CD14-positive monocyte (primary cell): ENCODE results near the gene KDM7A. TPM values are rescaled to one million over a fixed set of nuclear protein-coding genes. Genes with fewer than 3 reads are reported as not detected.

Experiments
- DNase-seq, 3 donors: peaks; one replicate each; pipeline ENCODE4 v3.0.0-alpha.2; 2011 to 2022
- H2AFZ ChIP-seq: 2 replicates; pipeline ENCODE4 v1.6.0; 2012; ENCODE audit warnings: mild to moderate bottlenecking, low read depth, low read length, inconsistent platforms; ENCODE audit not compliant: insufficient read depth, poor library complexity, severe bottlenecking
- H3K27ac ChIP-seq, 2 donors: 1 replicate in 1 of 2; 2 replicates in 1 of 2; pipeline ENCODE4 v1.5.1; 2012 to 2013; ENCODE audit warnings: low read length in 2 of 2, control low read depth in 1 of 2, inconsistent platforms in 1 of 2, low read depth in 1 of 2, mild to moderate bottlenecking in 1 of 2
- H3K27me3 ChIP-seq, 2 donors: one replicate each; pipeline versions ENCODE4 v1.6.0 to v1.6.1; 2011 to 2013; ENCODE audit warnings: low read length in 2 of 2; ENCODE audit not compliant: control insufficient read depth in 2 of 2, insufficient read depth in 2 of 2
- H3K36me3 ChIP-seq, 2 donors: replicated peaks in 1 of 2; 1 replicate in 1 of 2; 2 replicates in 1 of 2; pipeline versions ENCODE4 v1.5.1 to v1.6.1; 2012 to 2013; ENCODE audit warnings: low read length in 2 of 2, control low read depth in 1 of 2, inconsistent platforms in 1 of 2, mild to moderate bottlenecking in 1 of 2; ENCODE audit not compliant: insufficient read depth in 2 of 2, control insufficient read depth in 1 of 2
- H3K4me1 ChIP-seq, 2 donors: 1 replicate in 1 of 2; 2 replicates in 1 of 2; pipeline versions ENCODE4 v1.5.1 to v1.6.1; 2012 to 2013; ENCODE audit warnings: low read length in 2 of 2, control low read depth in 1 of 2, inconsistent platforms in 1 of 2, mild to moderate bottlenecking in 1 of 2, moderate library complexity in 1 of 2; ENCODE audit not compliant: insufficient read depth in 2 of 2, control insufficient read depth in 1 of 2
- H3K4me2 ChIP-seq: replicated peaks from 2 replicates; pipeline ENCODE3; 2012; ENCODE audit warnings: low read length, moderate library complexity, mild to moderate bottlenecking; ENCODE audit not compliant: poor library complexity, severe bottlenecking; ENCODE audit errors: extremely low read depth
- H3K4me3 ChIP-seq, 3 experiments: fragments of 200-600 bp in 1 of 3; sonication (generic) in 1 of 3; replicated peaks in 1 of 3; 1 replicate in 2 of 3; 2 replicates in 1 of 3; pipeline ENCODE4 v1.5.1; 2011 to 2013; ENCODE audit warnings: low read length in 3 of 3, mild to moderate bottlenecking in 3 of 3, control low read depth in 2 of 3, low read depth in 2 of 3, inconsistent platforms in 1 of 3, moderate library complexity in 1 of 3
- H3K79me2 ChIP-seq: 2 replicates; pipeline ENCODE4 v1.6.0; 2012; ENCODE audit warnings: mild to moderate bottlenecking, control low read depth, inconsistent platforms, low read length, moderate library complexity; ENCODE audit not compliant: insufficient read depth
- H3K9ac ChIP-seq: 2 replicates; pipeline ENCODE4 v1.6.0; 2017; ENCODE audit warnings: low read length, mild to moderate bottlenecking; ENCODE audit not compliant: insufficient read depth, poor library complexity, severe bottlenecking
- H3K9me3 ChIP-seq, 2 donors: replicated peaks in 1 of 2; 1 replicate in 1 of 2; 2 replicates in 1 of 2; pipeline versions ENCODE4 v1.5.1 to v1.6.1; 2012 to 2013; ENCODE audit warnings: low read length in 2 of 2, control low read depth in 1 of 2; ENCODE audit not compliant: control insufficient read depth in 1 of 2, insufficient read depth in 1 of 2
- H4K20me1 ChIP-seq: 2 replicates; pipeline ENCODE4 v1.6.0; 2012; ENCODE audit warnings: mild to moderate bottlenecking, low read length, control low read depth, moderate library complexity; ENCODE audit not compliant: insufficient read depth
- H3K27ac Mint-ChIP-seq, 7 donors: one replicate each; pipeline ENCODE4 v1.8.0; 2020; ENCODE audit warnings: mild to moderate bottlenecking in 7 of 7, mixed read lengths in 7 of 7, moderate library complexity in 6 of 7, inconsistent platforms in 2 of 7
- H3K27me3 Mint-ChIP-seq, 3 donors: one replicate each; pipeline ENCODE4 v1.8.0; 2021 to 2022; ENCODE audit warnings: low read depth in 3 of 3, mild to moderate bottlenecking in 3 of 3, mixed read lengths in 3 of 3, moderate library complexity in 3 of 3, inconsistent platforms in 1 of 3
- H3K36me3 Mint-ChIP-seq, 2 donors: one replicate each; pipeline ENCODE4 v1.8.0; 2020; ENCODE audit warnings: mixed read lengths in 2 of 2, inconsistent platforms in 1 of 2, mild to moderate bottlenecking in 1 of 2
- H3K4me1 Mint-ChIP-seq: one replicate; pipeline ENCODE4 v1.8.0; 2020; ENCODE audit warnings: mild to moderate bottlenecking, mixed read lengths
- H3K4me3 Mint-ChIP-seq, 2 donors: one replicate each; pipeline ENCODE4 v1.8.0; 2020; ENCODE audit warnings: mild to moderate bottlenecking in 2 of 2, mixed read lengths in 2 of 2, moderate library complexity in 1 of 2
- H3K9me3 Mint-ChIP-seq, 7 donors: one replicate each; pipeline ENCODE4 v1.8.0; 2020 to 2022; ENCODE audit warnings: mixed read lengths in 7 of 7, mild to moderate bottlenecking in 6 of 7, moderate library complexity in 6 of 7, inconsistent platforms in 2 of 7
- WGBS: methylation state at CpG from one replicate; pipeline ENCODE4 v1.1.5; 2013; ENCODE audit warnings: missing lambda C conversion rate; ENCODE audit not compliant: insufficient coverage; 5-methylcytosine and 5-hydroxymethylcytosine counted together
- intact Hi-C, 2 donors: fragments of 100-400 bp; cut with micrococcal nuclease; formaldehyde crosslinking; loops; one replicate each; pipeline versions ENCODE4 v1.15.0 to v1.15.1; 2023
- polyA plus RNA-seq, 3 donors: library from polyadenylated mRNA; depleted of rRNA in 1 of 3; unstranded in 2 of 3; stranded (reverse) in 1 of 3; fragments of 300-500 nt in 2 of 3; fragments of >200 nt in 1 of 3; fragmentation: Illumina TruSeq in 2 of 3; gene quantifications; 1 replicate in 2 of 3; 2 replicates in 1 of 3; pipeline ENCODE4 v1.2.3, GENCODE V29; 2012 to 2021
- TF ChIP-seq, protein P1 (sequence below): fragments of 200-600 bp; IDR thresholded peaks from one replicate; pipeline ENCODE4 v1.8.0; 2022; ENCODE audit warnings: antibody characterized with exemption, mild to moderate bottlenecking

KDM7A gene
- polyA plus RNA-seq, 3 donors: 4.9 to 37.9 (median 7.9) TPM

DNA sequence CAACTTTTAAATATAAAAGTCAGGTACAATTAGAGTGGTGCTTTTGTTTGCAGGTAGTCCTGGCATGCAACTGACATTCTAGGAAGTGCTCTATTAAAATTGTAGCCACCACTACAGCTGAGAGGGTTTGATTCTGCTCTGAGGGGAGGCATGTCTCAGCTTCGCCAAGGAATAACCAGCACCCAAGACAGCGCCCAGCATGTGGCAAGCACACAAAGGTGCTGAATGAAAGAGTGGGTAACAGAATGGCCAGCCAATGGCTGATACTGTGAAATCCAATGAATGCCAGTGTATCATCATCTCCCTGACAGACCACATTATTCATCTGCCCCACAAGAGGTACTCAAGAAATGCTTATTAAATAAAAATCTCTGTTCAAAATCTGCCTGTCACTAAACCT is 121.0 kb downstream of the KDM7A start:
- Mint-ChIP-seq H3K4me3 (no peak overlapping the region), H3K27me3 (peaks cover 0 to 3% (median 1%) of the 10 kb centered on the region in 3 donors), H3K9me3 (peaks cover 0 to 8% (median 0%) of the 10 kb centered on the region in 7 donors), H3K36me3 (peaks cover 64 to 74% of the 10 kb centered on the region in 2 donors), H3K4me1 (peaks cover 55% of the 10 kb centered on the region), H3K27ac (no peak overlapping the region)
- intact Hi-C loops: no loop called here
- DNase-seq: no peak
- TF ChIP-seq, protein P1, sequence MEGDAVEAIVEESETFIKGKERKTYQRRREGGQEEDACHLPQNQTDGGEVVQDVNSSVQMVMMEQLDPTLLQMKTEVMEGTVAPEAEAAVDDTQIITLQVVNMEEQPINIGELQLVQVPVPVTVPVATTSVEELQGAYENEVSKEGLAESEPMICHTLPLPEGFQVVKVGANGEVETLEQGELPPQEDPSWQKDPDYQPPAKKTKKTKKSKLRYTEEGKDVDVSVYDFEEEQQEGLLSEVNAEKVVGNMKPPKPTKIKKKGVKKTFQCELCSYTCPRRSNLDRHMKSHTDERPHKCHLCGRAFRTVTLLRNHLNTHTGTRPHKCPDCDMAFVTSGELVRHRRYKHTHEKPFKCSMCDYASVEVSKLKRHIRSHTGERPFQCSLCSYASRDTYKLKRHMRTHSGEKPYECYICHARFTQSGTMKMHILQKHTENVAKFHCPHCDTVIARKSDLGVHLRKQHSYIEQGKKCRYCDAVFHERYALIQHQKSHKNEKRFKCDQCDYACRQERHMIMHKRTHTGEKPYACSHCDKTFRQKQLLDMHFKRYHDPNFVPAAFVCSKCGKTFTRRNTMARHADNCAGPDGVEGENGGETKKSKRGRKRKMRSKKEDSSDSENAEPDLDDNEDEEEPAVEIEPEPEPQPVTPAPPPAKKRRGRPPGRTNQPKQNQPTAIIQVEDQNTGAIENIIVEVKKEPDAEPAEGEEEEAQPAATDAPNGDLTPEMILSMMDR: no peak
- Histone ChIP-seq H4K20me1 (peaks cover 81% of the 10 kb centered on the region), H3K79me2 (peaks cover 33% of the 10 kb centered on the region), H3K27me3 (no peaks in the 10 kb centered on the region), H3K4me1 (peaks cover 14 to 34% of the 10 kb centered on the region in 2 donors), H3K4me3 (no peak overlapping the region), H2AFZ (no peak overlapping the region), H3K9ac (no peak overlapping the region), H3K36me3 (peaks cover 38 to 60% of the 10 kb centered on the region in 2 donors), H3K27ac (no peak overlapping the region), H3K4me2 (no peak overlapping the region), H3K9me3 (no peaks in the 10 kb centered on the region)
- WGBS: no CpG with 5 or more reads among the region's 2 CpGs

DNA sequence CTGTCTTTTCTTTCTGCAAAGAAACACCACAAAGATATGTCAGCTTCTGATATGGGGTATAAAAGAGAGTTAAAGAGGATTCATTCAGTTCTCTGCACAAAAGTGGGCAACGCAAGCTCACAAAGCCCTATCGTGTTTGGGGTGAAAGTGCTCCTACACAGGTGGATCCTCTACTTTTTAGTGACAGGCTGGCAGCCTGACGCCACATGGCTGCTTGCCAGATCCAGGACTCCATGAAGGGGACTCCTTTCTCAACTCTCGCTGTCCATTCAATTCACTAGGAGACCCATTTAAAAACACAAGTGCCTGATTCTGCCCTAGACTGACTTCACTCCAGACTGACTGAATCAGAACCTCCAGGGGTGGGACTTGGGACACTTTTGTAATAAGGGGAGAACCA is 122.0 kb downstream of the KDM7A start:
- TF ChIP-seq, protein P1: no peak
- no peak overlapping the region for H3K9ac ChIP-seq
- peak overlapping the region in 1 of 2 donors; percentile 60 for H3K27ac ChIP-seq
- H3K27me3 Mint-ChIP-seq: peaks cover 0 to 1% (median 0%) of the 10 kb centered on the region in 3 donors
- H3K27me3 ChIP-seq: no peaks in the 10 kb centered on the region
- H4K20me1 ChIP-seq: peaks cover 78% of the 10 kb centered on the region
- WGBS: 93% methylated on average over 3 of the region's 4 CpGs
- no peak for DNase-seq
- peaks cover 38 to 71% of the 10 kb centered on the region in 2 donors for H3K36me3 ChIP-seq
- H3K4me2 ChIP-seq: no peak overlapping the region
- peak overlapping the region in 4 of 7 donors; percentile 23 to 68 (median 46) for H3K27ac Mint-ChIP-seq
- no peak overlapping the region for H3K4me3 ChIP-seq
- H3K9me3 ChIP-seq: no peaks in the 10 kb centered on the region
- H2AFZ ChIP-seq: no peak overlapping the region
- H3K79me2 ChIP-seq: peaks cover 23% of the 10 kb centered on the region
- peaks cover 7 to 23% of the 10 kb centered on the region in 2 donors for H3K4me1 ChIP-seq
- intact Hi-C loops: no loop called here
- H3K9me3 Mint-ChIP-seq: peaks cover 0 to 5% (median 0%) of the 10 kb centered on the region in 7 donors
- no peak overlapping the region for H3K4me3 Mint-ChIP-seq
- peaks cover 45% of the 10 kb centered on the region for H3K4me1 Mint-ChIP-seq
- peaks cover 70 to 80% of the 10 kb centered on the region in 2 donors for H3K36me3 Mint-ChIP-seq
